ENCODE data around the gene CA11. TPM values are rescaled to one million over a fixed set of nuclear protein-coding genes. Genes with fewer than 3 reads are reported as not detected.

CA11 gene
- total RNA-seq, 1 experiment from 2014 or later: 12.6 TPM

GRCh38 chr19:48676887-48677286 is 30.9 kb upstream of the CA11 start:
- TF ChIP-seq SIN3A (IDR thresholded peaks at IDR 0.05; ENCODE audit: borderline replicate concordance, insufficient read depth, low read depth, low read length) (no peak), REST (IDR thresholded peaks at IDR 0.05; ENCODE audit: insufficient read depth in 1 of 2, low read depth in 2 of 2, low read length in 1 of 2) (no peak), POLR2AphosphoS5 (IDR thresholded peaks at IDR 0.05; ENCODE audit: low read depth, low read length) (no peak), TCF7L2 (IDR thresholded peaks at IDR 0.05; ENCODE audit: low read depth, low read length) (no peak), CTCF (IDR thresholded peaks at IDR 0.05) (no peak)
- no peaks in the 10 kb centered on the region for H3K36me3 ChIP-seq (ENCODE audit: control insufficient read depth, insufficient read depth, low read length)
- no peak overlapping the region for H3K4me3 ChIP-seq (ENCODE audit: low read depth in 2 of 2, low read length in 2 of 2)
- no TSS peak for BruUV-seq (replicated peaks)
- H3K27ac ChIP-seq (ENCODE audit: low read length): no peak overlapping the region
- no peaks in the 10 kb centered on the region for H3K9me3 ChIP-seq (ENCODE audit: control insufficient read depth, insufficient read depth, low read depth, low read length)
- intact Hi-C loops (cut with micrococcal nuclease; ENCODE audit: unreplicated experiment): no loop called here
- no peaks in the 10 kb centered on the region for H3K4me1 ChIP-seq (ENCODE audit: control insufficient read depth, insufficient read depth, low read length)
- CTCF ChIA-PET: no interaction called here
- ATAC-seq (no peak), DNase-seq (ENCODE audit: low read depth, low spot score) (no peak)
- in situ Hi-C loops (cut with HindIII; ENCODE audit: low pct_unique_long_range_greater_than_20kb, low sequenced_read_pairs): no loop called here
- H3K27me3 ChIP-seq (ENCODE audit: control insufficient read depth, insufficient read depth, low read length): no peaks in the 10 kb centered on the region
- POLR2A ChIA-PET: no interaction called here

GRCh38 chr19:48676487-48676886 is 30.5 kb upstream of the CA11 start:
- no peak overlapping the region for H3K27ac ChIP-seq (ENCODE audit: low read length)
- H3K4me1 ChIP-seq (ENCODE audit: control insufficient read depth, insufficient read depth, low read length): no peaks in the 10 kb centered on the region
- BruUV-seq (replicated peaks): no TSS peak
- TF ChIP-seq REST (IDR thresholded peaks at IDR 0.05; ENCODE audit: insufficient read depth in 1 of 2, low read depth in 2 of 2, low read length in 1 of 2) (no peak), TCF7L2 (IDR thresholded peaks at IDR 0.05; ENCODE audit: low read depth, low read length) (no peak), CTCF (IDR thresholded peaks at IDR 0.05) (no peak), SIN3A (IDR thresholded peaks at IDR 0.05; ENCODE audit: borderline replicate concordance, insufficient read depth, low read depth, low read length) (no peak), POLR2AphosphoS5 (IDR thresholded peaks at IDR 0.05; ENCODE audit: low read depth, low read length) (no peak)
- intact Hi-C loops (cut with micrococcal nuclease; ENCODE audit: unreplicated experiment): no loop called here
- no peaks in the 10 kb centered on the region for H3K9me3 ChIP-seq (ENCODE audit: control insufficient read depth, insufficient read depth, low read depth, low read length)
- H3K4me3 ChIP-seq (ENCODE audit: low read depth in 2 of 2, low read length in 2 of 2): no peak overlapping the region
- in situ Hi-C loops (cut with HindIII; ENCODE audit: low pct_unique_long_range_greater_than_20kb, low sequenced_read_pairs): no loop called here
- H3K36me3 ChIP-seq (ENCODE audit: control insufficient read depth, insufficient read depth, low read length): no peaks in the 10 kb centered on the region
- no peak for DNase-seq (ENCODE audit: low read depth, low spot score)
- no peak for ATAC-seq
- POLR2A ChIA-PET: no interaction called here
- CTCF ChIA-PET: no interaction called here
- no peaks in the 10 kb centered on the region for H3K27me3 ChIP-seq (ENCODE audit: control insufficient read depth, insufficient read depth, low read length)
